CD14-positive monocyte (primary cell): ENCODE measurements around the gene NKIRAS2. TPM values are rescaled to one million over a fixed set of nuclear protein-coding genes. Genes with fewer than 3 reads are reported as not detected.

ENCODE experiments used
- DNase-seq, 3 donors: peaks; one replicate each; pipeline ENCODE4 v3.0.0-alpha.2; 2011 to 2022
- H2AFZ ChIP-seq: 2 replicates; pipeline ENCODE4 v1.6.0; 2012; ENCODE audit warnings: mild to moderate bottlenecking, low read depth, low read length, inconsistent platforms; ENCODE audit not compliant: insufficient read depth, poor library complexity, severe bottlenecking
- H3K27ac ChIP-seq, 2 donors: 1 replicate in 1 of 2; 2 replicates in 1 of 2; pipeline ENCODE4 v1.5.1; 2012 to 2013; ENCODE audit warnings: low read length in 2 of 2, control low read depth in 1 of 2, inconsistent platforms in 1 of 2, low read depth in 1 of 2, mild to moderate bottlenecking in 1 of 2
- H3K27me3 ChIP-seq, 2 donors: one replicate each; pipeline versions ENCODE4 v1.6.0 to v1.6.1; 2011 to 2013; ENCODE audit warnings: low read length in 2 of 2; ENCODE audit not compliant: control insufficient read depth in 2 of 2, insufficient read depth in 2 of 2
- H3K36me3 ChIP-seq, 2 donors: replicated peaks in 1 of 2; 1 replicate in 1 of 2; 2 replicates in 1 of 2; pipeline versions ENCODE4 v1.5.1 to v1.6.1; 2012 to 2013; ENCODE audit warnings: low read length in 2 of 2, control low read depth in 1 of 2, inconsistent platforms in 1 of 2, mild to moderate bottlenecking in 1 of 2; ENCODE audit not compliant: insufficient read depth in 2 of 2, control insufficient read depth in 1 of 2
- H3K4me1 ChIP-seq, 2 donors: 1 replicate in 1 of 2; 2 replicates in 1 of 2; pipeline versions ENCODE4 v1.5.1 to v1.6.1; 2012 to 2013; ENCODE audit warnings: low read length in 2 of 2, control low read depth in 1 of 2, inconsistent platforms in 1 of 2, mild to moderate bottlenecking in 1 of 2, moderate library complexity in 1 of 2; ENCODE audit not compliant: insufficient read depth in 2 of 2, control insufficient read depth in 1 of 2
- H3K4me2 ChIP-seq: replicated peaks from 2 replicates; pipeline ENCODE3; 2012; ENCODE audit warnings: low read length, moderate library complexity, mild to moderate bottlenecking; ENCODE audit not compliant: poor library complexity, severe bottlenecking; ENCODE audit errors: extremely low read depth
- H3K4me3 ChIP-seq, 3 experiments: fragments of 200-600 bp in 1 of 3; sonication (generic) in 1 of 3; replicated peaks in 1 of 3; 1 replicate in 2 of 3; 2 replicates in 1 of 3; pipeline ENCODE4 v1.5.1; 2011 to 2013; ENCODE audit warnings: low read length in 3 of 3, mild to moderate bottlenecking in 3 of 3, control low read depth in 2 of 3, low read depth in 2 of 3, inconsistent platforms in 1 of 3, moderate library complexity in 1 of 3
- H3K79me2 ChIP-seq: 2 replicates; pipeline ENCODE4 v1.6.0; 2012; ENCODE audit warnings: mild to moderate bottlenecking, control low read depth, inconsistent platforms, low read length, moderate library complexity; ENCODE audit not compliant: insufficient read depth
- H3K9ac ChIP-seq: 2 replicates; pipeline ENCODE4 v1.6.0; 2017; ENCODE audit warnings: low read length, mild to moderate bottlenecking; ENCODE audit not compliant: insufficient read depth, poor library complexity, severe bottlenecking
- H3K9me3 ChIP-seq, 2 donors: replicated peaks in 1 of 2; 1 replicate in 1 of 2; 2 replicates in 1 of 2; pipeline versions ENCODE4 v1.5.1 to v1.6.1; 2012 to 2013; ENCODE audit warnings: low read length in 2 of 2, control low read depth in 1 of 2; ENCODE audit not compliant: control insufficient read depth in 1 of 2, insufficient read depth in 1 of 2
- H4K20me1 ChIP-seq: 2 replicates; pipeline ENCODE4 v1.6.0; 2012; ENCODE audit warnings: mild to moderate bottlenecking, low read length, control low read depth, moderate library complexity; ENCODE audit not compliant: insufficient read depth
- H3K27ac Mint-ChIP-seq, 7 donors: one replicate each; pipeline ENCODE4 v1.8.0; 2020; ENCODE audit warnings: mild to moderate bottlenecking in 7 of 7, mixed read lengths in 7 of 7, moderate library complexity in 6 of 7, inconsistent platforms in 2 of 7
- H3K27me3 Mint-ChIP-seq, 3 donors: one replicate each; pipeline ENCODE4 v1.8.0; 2021 to 2022; ENCODE audit warnings: low read depth in 3 of 3, mild to moderate bottlenecking in 3 of 3, mixed read lengths in 3 of 3, moderate library complexity in 3 of 3, inconsistent platforms in 1 of 3
- H3K36me3 Mint-ChIP-seq, 2 donors: one replicate each; pipeline ENCODE4 v1.8.0; 2020; ENCODE audit warnings: mixed read lengths in 2 of 2, inconsistent platforms in 1 of 2, mild to moderate bottlenecking in 1 of 2
- H3K4me1 Mint-ChIP-seq: one replicate; pipeline ENCODE4 v1.8.0; 2020; ENCODE audit warnings: mild to moderate bottlenecking, mixed read lengths
- H3K4me3 Mint-ChIP-seq, 2 donors: one replicate each; pipeline ENCODE4 v1.8.0; 2020; ENCODE audit warnings: mild to moderate bottlenecking in 2 of 2, mixed read lengths in 2 of 2, moderate library complexity in 1 of 2
- H3K9me3 Mint-ChIP-seq, 7 donors: one replicate each; pipeline ENCODE4 v1.8.0; 2020 to 2022; ENCODE audit warnings: mixed read lengths in 7 of 7, mild to moderate bottlenecking in 6 of 7, moderate library complexity in 6 of 7, inconsistent platforms in 2 of 7
- WGBS: methylation state at CpG from one replicate; pipeline ENCODE4 v1.1.5; 2013; ENCODE audit warnings: missing lambda C conversion rate; ENCODE audit not compliant: insufficient coverage; 5-methylcytosine and 5-hydroxymethylcytosine counted together
- intact Hi-C, 2 donors: fragments of 100-400 bp; cut with micrococcal nuclease; formaldehyde crosslinking; loops; one replicate each; pipeline versions ENCODE4 v1.15.0 to v1.15.1; 2023
- polyA plus RNA-seq, 3 donors: library from polyadenylated mRNA; depleted of rRNA in 1 of 3; unstranded in 2 of 3; stranded (reverse) in 1 of 3; fragments of 300-500 nt in 2 of 3; fragments of >200 nt in 1 of 3; fragmentation: Illumina TruSeq in 2 of 3; gene quantifications; 1 replicate in 2 of 3; 2 replicates in 1 of 3; pipeline ENCODE4 v1.2.3, GENCODE V29; 2012 to 2021
- TF ChIP-seq, protein P1 (sequence below): fragments of 200-600 bp; IDR thresholded peaks from one replicate; pipeline ENCODE4 v1.8.0; 2022; ENCODE audit warnings: antibody characterized with exemption, mild to moderate bottlenecking

The NKIRAS2 gene
- polyA plus RNA-seq, 3 donors, result 51.1 to 77.1 (median 69.9) TPM

DNA sequence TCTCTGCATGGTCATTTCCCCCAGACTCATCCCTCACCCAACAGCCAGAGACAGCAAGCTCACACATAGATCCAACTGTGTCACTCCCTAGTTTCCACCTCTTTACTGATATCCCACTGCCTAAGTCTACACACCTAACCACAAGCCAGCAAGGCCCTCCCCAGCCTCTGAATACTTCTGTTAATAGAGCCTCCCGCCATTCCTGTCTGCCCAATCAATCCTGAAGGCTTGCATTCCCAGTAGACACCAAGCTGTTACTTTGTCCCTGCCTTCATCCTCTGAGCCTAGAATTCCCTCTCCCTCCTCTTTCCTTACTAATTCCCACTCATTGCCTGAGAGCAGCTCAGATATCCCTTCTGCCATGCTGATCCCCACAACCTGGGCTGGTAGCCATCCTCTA lies 25.8 kb downstream of the NKIRAS2 start:
- Histone ChIP-seq H3K27ac (no peak overlapping the region), H3K9ac (no peak overlapping the region), H3K4me2 (no peak overlapping the region), H3K4me1 (peaks cover 5 to 7% of the 10 kb centered on the region in 2 donors), H3K79me2 (no peaks in the 10 kb centered on the region), H3K27me3 (no peaks in the 10 kb centered on the region), H2AFZ (no peak overlapping the region), H3K9me3 (no peaks in the 10 kb centered on the region), H4K20me1 (no peaks in the 10 kb centered on the region), H3K36me3 (no peaks in the 10 kb centered on the region), H3K4me3 (no peak overlapping the region)
- H3K27ac Mint-ChIP-seq, result no peak overlapping the region
- no peak for DNase-seq
- H3K4me3 Mint-ChIP-seq, result no peak overlapping the region
- H3K36me3 Mint-ChIP-seq, result no peaks in the 10 kb centered on the region
- peaks cover 9% of the 10 kb centered on the region for H3K4me1 Mint-ChIP-seq
- TF ChIP-seq, protein P1, sequence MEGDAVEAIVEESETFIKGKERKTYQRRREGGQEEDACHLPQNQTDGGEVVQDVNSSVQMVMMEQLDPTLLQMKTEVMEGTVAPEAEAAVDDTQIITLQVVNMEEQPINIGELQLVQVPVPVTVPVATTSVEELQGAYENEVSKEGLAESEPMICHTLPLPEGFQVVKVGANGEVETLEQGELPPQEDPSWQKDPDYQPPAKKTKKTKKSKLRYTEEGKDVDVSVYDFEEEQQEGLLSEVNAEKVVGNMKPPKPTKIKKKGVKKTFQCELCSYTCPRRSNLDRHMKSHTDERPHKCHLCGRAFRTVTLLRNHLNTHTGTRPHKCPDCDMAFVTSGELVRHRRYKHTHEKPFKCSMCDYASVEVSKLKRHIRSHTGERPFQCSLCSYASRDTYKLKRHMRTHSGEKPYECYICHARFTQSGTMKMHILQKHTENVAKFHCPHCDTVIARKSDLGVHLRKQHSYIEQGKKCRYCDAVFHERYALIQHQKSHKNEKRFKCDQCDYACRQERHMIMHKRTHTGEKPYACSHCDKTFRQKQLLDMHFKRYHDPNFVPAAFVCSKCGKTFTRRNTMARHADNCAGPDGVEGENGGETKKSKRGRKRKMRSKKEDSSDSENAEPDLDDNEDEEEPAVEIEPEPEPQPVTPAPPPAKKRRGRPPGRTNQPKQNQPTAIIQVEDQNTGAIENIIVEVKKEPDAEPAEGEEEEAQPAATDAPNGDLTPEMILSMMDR, result no peak
- H3K27me3 Mint-ChIP-seq, result peaks cover 3 to 6% (median 6%) of the 10 kb centered on the region in 3 donors
- peaks cover 0 to 1% (median 0%) of the 10 kb centered on the region in 7 donors for H3K9me3 Mint-ChIP-seq
- WGBS, result 90% methylated on average over 1 of the region's 1 CpG
- intact Hi-C loops, result no loop called here

DNA sequence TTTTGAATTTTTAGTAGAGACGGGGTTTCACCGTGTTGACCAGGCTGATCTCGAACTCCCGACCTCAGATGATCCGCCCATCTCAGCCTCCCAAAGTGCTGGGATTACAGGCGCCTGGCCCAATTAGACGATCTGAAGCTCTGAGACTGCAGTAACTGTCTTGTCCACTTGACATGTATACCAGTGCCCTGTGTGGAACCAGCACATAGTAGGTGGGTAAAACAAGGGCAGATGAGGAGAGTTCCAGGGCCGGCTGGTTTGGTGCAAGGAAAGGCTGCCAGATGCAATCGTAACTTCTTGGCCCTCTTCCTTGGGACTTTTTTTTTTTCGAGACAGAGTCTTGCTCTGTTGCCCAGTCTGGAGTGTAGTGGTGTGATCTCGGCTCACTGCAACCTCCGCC lies 27.5 kb downstream of the NKIRAS2 start:
- Histone ChIP-seq H3K9ac (no peak overlapping the region), H3K27me3 (peaks cover 0 to 2% of the 10 kb centered on the region in 2 donors), H4K20me1 (no peaks in the 10 kb centered on the region), H3K9me3 (no peaks in the 10 kb centered on the region), H2AFZ (no peak overlapping the region), H3K4me2 (no peak overlapping the region), H3K36me3 (no peaks in the 10 kb centered on the region), H3K79me2 (no peaks in the 10 kb centered on the region), H3K4me1 (peaks cover 9 to 12% of the 10 kb centered on the region in 2 donors), H3K27ac (no peak overlapping the region), H3K4me3 (no peak overlapping the region)
- no peaks in the 10 kb centered on the region for H3K36me3 Mint-ChIP-seq
- H3K4me3 Mint-ChIP-seq, result no peak overlapping the region
- H3K27me3 Mint-ChIP-seq, result peaks cover 9 to 19% (median 13%) of the 10 kb centered on the region in 3 donors
- TF ChIP-seq, protein P1, result no peak
- intact Hi-C loops, result no loop called here
- no peak for DNase-seq
- H3K27ac Mint-ChIP-seq, result no peak overlapping the region
- H3K9me3 Mint-ChIP-seq, result peaks cover 0 to 4% (median 0%) of the 10 kb centered on the region in 7 donors
- WGBS, result 98% methylated on average over 7 of the region's 12 CpGs
- peaks cover 14% of the 10 kb centered on the region for H3K4me1 Mint-ChIP-seq
